HG02610 (cell line): ENCODE data around the gene SSTR4.

Experiments used
- ATAC-seq: cut with Tn5 transposase; IDR thresholded peaks from one replicate; pipeline ENCODE4 v1.9.1; 2021; ENCODE audit warnings: mild to moderate bottlenecking, moderate library complexity; ENCODE audit not compliant: unreplicated experiment

Gene SSTR4

GRCh38 chr20:23063168-23063567 is 28.1 kb downstream of the SSTR4 start:
- ATAC-seq: no peak

- ATAC-seq: no peak
Measured at GRCh38 chr20:23063581-23063980, 28.5 kb downstream of the SSTR4 start.

- no peak for ATAC-seq
Measured at GRCh38 chr20:23065266-23066201, 30.4 kb downstream of the SSTR4 start.

- ATAC-seq: no peak
Measured at GRCh38 chr20:23066772-23067171, 31.7 kb downstream of the SSTR4 start.

GRCh38 chr20:23068283-23068682 is 33.2 kb downstream of the SSTR4 start:
- no peak for ATAC-seq

- no peak for ATAC-seq
Measured at GRCh38 chr20:23069108-23069507, 34.0 kb downstream of the SSTR4 start.

- no peak for ATAC-seq
Measured at GRCh38 chr20:23071398-23071797, 36.3 kb downstream of the SSTR4 start.

- no peak for ATAC-seq
Measured at GRCh38 chr20:23071996-23072395, 36.9 kb downstream of the SSTR4 start.

GRCh38 chr20:23072892-23073586 is 37.9 kb downstream of the SSTR4 start:
- no peak for ATAC-seq

- no peak for ATAC-seq
Measured at GRCh38 chr20:23074052-23074451, 38.9 kb downstream of the SSTR4 start.

GRCh38 chr20:23077277-23077676 is 42.2 kb downstream of the SSTR4 start:
- ATAC-seq: no peak

GRCh38 chr20:23078351-23079015 is 43.4 kb downstream of the SSTR4 start:
- no peak for ATAC-seq

GRCh38 chr20:23079016-23079351 is 43.9 kb downstream of the SSTR4 start:
- ATAC-seq: no peak

GRCh38 chr20:23079926-23080325 is 44.8 kb downstream of the SSTR4 start:
- ATAC-seq: no peak

- no peak for ATAC-seq
Measured at GRCh38 chr20:23080521-23080920, 45.4 kb downstream of the SSTR4 start.

GRCh38 chr20:23081263-23081819 is 46.2 kb downstream of the SSTR4 start:
- ATAC-seq: no peak

GRCh38 chr20:23082846-23083552 is 47.9 kb downstream of the SSTR4 start:
- no peak for ATAC-seq

- ATAC-seq: no peak
Measured at GRCh38 chr20:23083553-23084220, 48.6 kb downstream of the SSTR4 start.

- no peak for ATAC-seq
Measured at GRCh38 chr20:23084282-23084844, 49.3 kb downstream of the SSTR4 start.

- no peak for ATAC-seq
Measured at GRCh38 chr20:23084845-23085365, 49.8 kb downstream of the SSTR4 start.
